ENCODE results near the gene UNC119B. TPM values are rescaled to one million over a fixed set of nuclear protein-coding genes. Genes with fewer than 3 reads are reported as not detected.

The UNC119B gene
- total RNA-seq, 1 experiment from 2014 or later: 33.8 TPM

DNA sequence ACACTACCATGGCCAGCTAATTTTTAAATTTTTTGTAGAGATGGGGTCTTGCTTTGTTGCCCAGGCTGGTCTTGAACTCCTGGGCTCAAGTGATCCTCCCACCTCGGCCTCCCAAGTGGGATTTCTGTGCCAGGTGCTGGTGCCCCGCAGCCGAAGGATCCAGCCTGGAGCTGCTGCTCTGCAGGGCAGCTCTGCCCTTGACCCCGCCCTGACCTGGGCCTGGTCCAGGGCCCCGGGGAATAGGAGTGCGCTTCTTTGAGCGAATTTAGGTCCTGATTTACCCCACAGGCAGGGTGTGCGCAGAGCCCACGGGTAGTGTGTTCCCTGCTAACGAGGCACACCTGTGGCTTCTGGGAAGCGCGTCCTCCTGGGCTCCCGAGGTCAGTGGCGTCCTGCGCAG lies 30.6 kb downstream of the UNC119B start:
- no peak for DNase-seq (ENCODE audit: low read depth, low spot score)
- no peaks in the 10 kb centered on the region for H3K79me2 ChIP-seq (ENCODE audit: insufficient read depth, low read length)
- TF ChIP-seq SIN3A (IDR thresholded peaks at IDR 0.05; ENCODE audit: low read depth): no peak
- H3K4me1 ChIP-seq (ENCODE audit: control insufficient read depth in 1 of 2, insufficient read depth in 2 of 2, low read length in 2 of 2): no peaks in the 10 kb centered on the region
- POLR2A ChIA-PET: no interaction called here
- no peak overlapping the region for H3K4me3 ChIP-seq (replicated peaks in 1 of 2; ENCODE audit: low read depth in 1 of 2, low read length in 2 of 2)
- no peaks in the 10 kb centered on the region for H3K36me3 ChIP-seq (ENCODE audit: control insufficient read depth in 1 of 2, insufficient read depth in 2 of 2, low read length in 2 of 2)
- no TSS peak for BruUV-seq (replicated peaks)
- H4K20me1 ChIP-seq (ENCODE audit: insufficient read depth): no peaks in the 10 kb centered on the region
- no peaks in the 10 kb centered on the region for H3K9me2 ChIP-seq (ENCODE audit: insufficient read depth)
- H3K4me2 ChIP-seq (ENCODE audit: low read length): no peak overlapping the region
- H3K27ac ChIP-seq (ENCODE audit: low read depth, low read length): no peak overlapping the region
- ATAC-seq: no peak
- no peaks in the 10 kb centered on the region for H3K27me3 ChIP-seq (ENCODE audit: insufficient read depth, low read length)
- intact Hi-C loops (cut with micrococcal nuclease): no loop called here
- CTCF ChIA-PET: no interaction called here
- no peaks in the 10 kb centered on the region for H3K9me3 ChIP-seq (ENCODE audit: control insufficient read depth in 1 of 2, insufficient read depth in 1 of 2, low read depth in 1 of 2, low read length in 2 of 2)
- H2AFZ ChIP-seq (ENCODE audit: low read depth, low read length, poor library complexity, severe bottlenecking): no peak overlapping the region
- H3K9ac ChIP-seq (ENCODE audit: low read length): no peak overlapping the region
- RAD21 ChIA-PET (ENCODE audit: low non-redundant PET in 1 of 2, low total read pairs in 2 of 2, uncharacterized antibody in 2 of 2, unreplicated experiment in 2 of 2): no interaction called here

DNA sequence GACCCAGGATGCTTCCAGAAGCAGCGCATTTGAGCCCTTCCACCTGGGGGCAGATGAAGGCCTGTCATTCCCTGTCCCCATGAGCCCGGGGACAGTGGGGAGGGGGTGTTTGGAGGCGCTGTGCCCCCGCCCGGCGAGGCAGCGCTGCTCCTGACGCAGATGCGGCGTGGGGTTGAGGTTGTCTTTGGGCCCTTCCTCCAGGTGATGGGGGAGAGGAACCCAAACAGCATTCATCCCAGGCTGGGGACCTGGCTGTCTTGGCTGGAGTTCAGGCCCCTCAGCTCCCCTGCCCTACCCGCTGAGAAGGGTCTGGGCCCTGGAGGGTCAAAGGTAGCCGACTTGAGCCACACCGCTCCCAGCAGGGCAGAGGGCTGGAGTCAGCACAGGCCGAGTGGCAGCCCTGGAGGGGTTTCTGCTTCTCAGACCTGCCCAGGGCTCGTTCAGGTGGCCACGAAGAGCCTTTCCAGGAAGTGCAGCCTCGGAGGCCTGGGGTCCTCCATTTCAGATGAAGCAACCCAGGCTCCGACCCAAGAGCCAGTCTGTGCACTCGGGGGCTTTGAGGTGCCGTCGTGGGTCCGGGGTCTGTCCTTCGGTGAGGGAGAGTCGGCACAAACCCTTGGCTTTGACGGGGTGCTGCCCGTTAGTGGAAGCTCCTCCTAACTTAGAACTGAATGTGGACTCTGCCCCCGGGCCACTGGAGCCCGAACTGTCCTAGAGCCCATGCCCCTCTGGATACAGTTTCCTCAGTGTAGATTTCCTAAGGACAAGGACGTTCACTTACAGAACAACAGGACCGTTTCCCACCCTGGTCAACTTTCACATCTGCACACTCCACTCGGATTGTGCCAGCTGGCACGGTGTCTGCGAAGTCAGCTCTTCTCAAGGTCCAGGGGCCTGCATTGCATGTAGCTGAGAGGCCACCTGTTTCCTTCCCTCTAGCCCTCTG lies 31.5 kb downstream of the UNC119B start:
- no peak overlapping the region for H2AFZ ChIP-seq (ENCODE audit: low read depth, low read length, poor library complexity, severe bottlenecking)
- CTCF ChIA-PET: no interaction called here
- TF ChIP-seq EGR1 (IDR thresholded peaks at IDR 0.05; ENCODE audit: low read depth) (no peak), EZH2phosphoT487 (IDR thresholded peaks at IDR 0.05; ENCODE audit: borderline replicate concordance) (no peak), SRF (IDR thresholded peaks at IDR 0.05; ENCODE audit: low read depth) (no peak), SP1 (IDR thresholded peaks at IDR 0.05; ENCODE audit: low read depth) (no peak)
- TF ChIP-seq, protein P1, sequence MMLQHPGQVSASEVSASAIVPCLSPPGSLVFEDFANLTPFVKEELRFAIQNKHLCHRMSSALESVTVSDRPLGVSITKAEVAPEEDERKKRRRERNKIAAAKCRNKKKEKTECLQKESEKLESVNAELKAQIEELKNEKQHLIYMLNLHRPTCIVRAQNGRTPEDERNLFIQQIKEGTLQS (IDR thresholded peaks at IDR 0.05): no peak
- TF ChIP-seq, protein P2, sequence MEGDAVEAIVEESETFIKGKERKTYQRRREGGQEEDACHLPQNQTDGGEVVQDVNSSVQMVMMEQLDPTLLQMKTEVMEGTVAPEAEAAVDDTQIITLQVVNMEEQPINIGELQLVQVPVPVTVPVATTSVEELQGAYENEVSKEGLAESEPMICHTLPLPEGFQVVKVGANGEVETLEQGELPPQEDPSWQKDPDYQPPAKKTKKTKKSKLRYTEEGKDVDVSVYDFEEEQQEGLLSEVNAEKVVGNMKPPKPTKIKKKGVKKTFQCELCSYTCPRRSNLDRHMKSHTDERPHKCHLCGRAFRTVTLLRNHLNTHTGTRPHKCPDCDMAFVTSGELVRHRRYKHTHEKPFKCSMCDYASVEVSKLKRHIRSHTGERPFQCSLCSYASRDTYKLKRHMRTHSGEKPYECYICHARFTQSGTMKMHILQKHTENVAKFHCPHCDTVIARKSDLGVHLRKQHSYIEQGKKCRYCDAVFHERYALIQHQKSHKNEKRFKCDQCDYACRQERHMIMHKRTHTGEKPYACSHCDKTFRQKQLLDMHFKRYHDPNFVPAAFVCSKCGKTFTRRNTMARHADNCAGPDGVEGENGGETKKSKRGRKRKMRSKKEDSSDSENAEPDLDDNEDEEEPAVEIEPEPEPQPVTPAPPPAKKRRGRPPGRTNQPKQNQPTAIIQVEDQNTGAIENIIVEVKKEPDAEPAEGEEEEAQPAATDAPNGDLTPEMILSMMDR (IDR thresholded peaks at IDR 0.05 in 2 of 3, conservative IDR thresholded peaks at IDR 0.05 in 1 of 3; ENCODE audit: borderline replicate concordance in 1 of 3, insufficient read depth in 1 of 3, low read depth in 2 of 3, low read length in 2 of 3): no peak
- no peaks in the 10 kb centered on the region for H3K9me3 ChIP-seq (ENCODE audit: control insufficient read depth in 1 of 2, insufficient read depth in 1 of 2, low read depth in 1 of 2, low read length in 2 of 2)
- DNase-seq (ENCODE audit: low read depth, low spot score) (no peak), ATAC-seq (no peak)
- H3K4me3 ChIP-seq (replicated peaks in 1 of 2; ENCODE audit: low read depth in 1 of 2, low read length in 2 of 2): no peak overlapping the region
- BruUV-seq (replicated peaks): no TSS peak
- H3K27ac ChIP-seq (ENCODE audit: low read depth, low read length): no peak overlapping the region
- intact Hi-C loops (cut with micrococcal nuclease): no loop called here
- H3K4me2 ChIP-seq (ENCODE audit: low read length): no peak overlapping the region
- RAD21 ChIA-PET (ENCODE audit: low non-redundant PET in 1 of 2, low total read pairs in 2 of 2, uncharacterized antibody in 2 of 2, unreplicated experiment in 2 of 2): interaction anchor here in 1 of 2 experiments (0.7 kb wide), 1 partner anchor 159 kb away, joined by 4 read pairs; no protein-coding TSS in a partner anchor
- no peaks in the 10 kb centered on the region for H3K9me2 ChIP-seq (ENCODE audit: insufficient read depth)
- POLR2A ChIA-PET: no interaction called here
- H3K9ac ChIP-seq (ENCODE audit: low read length): no peak overlapping the region
- no peaks in the 10 kb centered on the region for H3K27me3 ChIP-seq (ENCODE audit: insufficient read depth, low read length)
- H3K36me3 ChIP-seq (ENCODE audit: control insufficient read depth in 1 of 2, insufficient read depth in 2 of 2, low read length in 2 of 2): no peaks in the 10 kb centered on the region
- H3K79me2 ChIP-seq (ENCODE audit: insufficient read depth, low read length): no peaks in the 10 kb centered on the region
- no peaks in the 10 kb centered on the region for H3K4me1 ChIP-seq (ENCODE audit: control insufficient read depth in 1 of 2, insufficient read depth in 2 of 2, low read length in 2 of 2)
- no peaks in the 10 kb centered on the region for H4K20me1 ChIP-seq (ENCODE audit: insufficient read depth)

All from HCT116 (cell line).